A549 (cell line): ENCODE data around the gene DHRS12.

Experiments
- CHD4 ChIP-seq: fragments of 200-600 bp; sonication (generic); IDR thresholded peaks from 2 replicates; pipeline ENCODE4 v1.6.1; 2016; ENCODE audit warnings: antibody characterized with exemption, mild to moderate bottlenecking, borderline replicate concordance
- JUNB ChIP-seq: fragments of >200 bp; sonication (Bioruptor Twin); formaldehyde crosslinking; IDR thresholded peaks from 2 replicates; pipeline ENCODE4 v1.6.1; 2016
- NFE2L2 ChIP-seq: fragments of 150-350 bp; conservative IDR thresholded peaks from 2 replicates; pipeline ENCODE4 v1.6.1; 2014; ENCODE audit warnings: low read length
- POLR2A ChIP-seq: IDR thresholded peaks from 2 replicates; pipeline ENCODE4 v1.6.1; 2012; ENCODE audit warnings: mild to moderate bottlenecking, low read length
- POLR2AphosphoS2 ChIP-seq: conservative IDR thresholded peaks from 2 replicates; pipeline ENCODE4 v1.6.1; 2012; ENCODE audit warnings: low read length, improper control_type of control experiment, inconsistent platforms
- RNF2 ChIP-seq: fragments of 200-600 bp; sonication (generic); IDR thresholded peaks from 2 replicates; pipeline ENCODE4 v1.6.1; 2016; ENCODE audit warnings: low read depth, mild to moderate bottlenecking, antibody characterized with exemption, moderate library complexity, borderline replicate concordance
- TF ChIP-seq, protein P1 (sequence below): fragments of >200 bp; sonication (Bioruptor Twin); formaldehyde crosslinking; IDR thresholded peaks from 3 replicates; pipeline ENCODE4 v1.5.1; 2016
- TF ChIP-seq, protein P2 (sequence below): IDR thresholded peaks from 2 replicates; pipeline ENCODE4 v1.6.1; 2012

DNA sequence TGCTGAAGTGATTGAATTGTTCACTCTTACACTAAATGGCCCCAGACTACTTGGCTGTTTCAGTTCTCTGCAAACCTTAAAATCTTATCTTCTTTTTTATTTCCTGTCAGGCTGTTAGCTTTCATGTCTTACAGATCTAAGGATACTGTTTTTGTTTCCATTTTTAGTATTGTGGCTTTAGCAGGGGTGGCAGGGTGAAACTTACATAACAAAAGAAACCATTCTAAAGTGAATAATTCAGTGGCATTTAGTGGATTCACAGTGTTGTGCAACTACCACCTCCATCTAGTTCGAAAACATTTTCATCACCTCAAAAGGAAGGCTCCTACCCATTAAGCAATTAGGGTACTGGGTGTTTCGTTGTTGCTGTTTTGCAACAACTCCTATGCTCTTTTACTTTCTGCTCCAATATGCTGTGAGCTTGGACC lies 21.2 kb upstream of the DHRS12 start:
- TF ChIP-seq, protein P1, sequence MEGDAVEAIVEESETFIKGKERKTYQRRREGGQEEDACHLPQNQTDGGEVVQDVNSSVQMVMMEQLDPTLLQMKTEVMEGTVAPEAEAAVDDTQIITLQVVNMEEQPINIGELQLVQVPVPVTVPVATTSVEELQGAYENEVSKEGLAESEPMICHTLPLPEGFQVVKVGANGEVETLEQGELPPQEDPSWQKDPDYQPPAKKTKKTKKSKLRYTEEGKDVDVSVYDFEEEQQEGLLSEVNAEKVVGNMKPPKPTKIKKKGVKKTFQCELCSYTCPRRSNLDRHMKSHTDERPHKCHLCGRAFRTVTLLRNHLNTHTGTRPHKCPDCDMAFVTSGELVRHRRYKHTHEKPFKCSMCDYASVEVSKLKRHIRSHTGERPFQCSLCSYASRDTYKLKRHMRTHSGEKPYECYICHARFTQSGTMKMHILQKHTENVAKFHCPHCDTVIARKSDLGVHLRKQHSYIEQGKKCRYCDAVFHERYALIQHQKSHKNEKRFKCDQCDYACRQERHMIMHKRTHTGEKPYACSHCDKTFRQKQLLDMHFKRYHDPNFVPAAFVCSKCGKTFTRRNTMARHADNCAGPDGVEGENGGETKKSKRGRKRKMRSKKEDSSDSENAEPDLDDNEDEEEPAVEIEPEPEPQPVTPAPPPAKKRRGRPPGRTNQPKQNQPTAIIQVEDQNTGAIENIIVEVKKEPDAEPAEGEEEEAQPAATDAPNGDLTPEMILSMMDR = no peak
- TF ChIP-seq CHD4 = no peak
- TF ChIP-seq POLR2A = no peak
- TF ChIP-seq POLR2AphosphoS2 = no peak
- TF ChIP-seq, protein P2, sequence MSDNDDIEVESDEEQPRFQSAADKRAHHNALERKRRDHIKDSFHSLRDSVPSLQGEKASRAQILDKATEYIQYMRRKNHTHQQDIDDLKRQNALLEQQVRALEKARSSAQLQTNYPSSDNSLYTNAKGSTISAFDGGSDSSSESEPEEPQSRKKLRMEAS = no peak
- no peak for TF ChIP-seq JUNB
- TF ChIP-seq RNF2 = no peak
- TF ChIP-seq NFE2L2 = no peak
